ENCODE data around the gene APOB. TPM values are rescaled to one million over a fixed set of nuclear protein-coding genes. Genes with fewer than 3 reads are reported as not detected.

The APOB gene
- total and polyA plus RNA-seq, 2 of the 13 experiments (the other 11 are each of a cell fraction or from before 2014, with no cell fraction given), result 1,569 to 2,515 TPM

- FAIRE-seq, result no peak
- intact Hi-C loops (cut with micrococcal nuclease; ENCODE audit: unreplicated experiment), result no loop called here
- POLR2A ChIA-PET, result no interaction called here
- no peak for TF ChIP-seq ZIK1 (CRISPR knock-in tag; IDR thresholded peaks at IDR 0.05; ENCODE audit: borderline replicate concordance, low read depth)
- no peak for TF ChIP-seq ZNF687 (CRISPR knock-in tag; IDR thresholded peaks at IDR 0.05)
- TF ChIP-seq SATB2 (CRISPR knock-in tag; IDR thresholded peaks at IDR 0.05), result no peak
- no peak for TF ChIP-seq NONO (IDR thresholded peaks at IDR 0.05)
- no peak for TF ChIP-seq NONO (CRISPR knock-in tag; conservative IDR thresholded peaks at IDR 0.05)
- TF ChIP-seq ZSCAN22 (CRISPR knock-in tag; IDR thresholded peaks at IDR 0.05), result no peak
- TF ChIP-seq SOX6 (IDR thresholded peaks at IDR 0.05), result no peak
- no peak for TF ChIP-seq SOX6 (CRISPR knock-in tag; IDR thresholded peaks at IDR 0.05)
- no peak for TF ChIP-seq SNAPC2 (CRISPR knock-in tag; IDR thresholded peaks at IDR 0.05)
- no peak for TF ChIP-seq XRCC5 (optimal IDR thresholded peaks at IDR 0.05; ENCODE audit: low read length)
- no peak for TF ChIP-seq ZNF430 (CRISPR knock-in tag; IDR thresholded peaks at IDR 0.05)
- no peak for TF ChIP-seq HNF4A (CRISPR knock-in tag; IDR thresholded peaks at IDR 0.05)
- TF ChIP-seq ZBTB4 (CRISPR knock-in tag; IDR thresholded peaks at IDR 0.05; ENCODE audit: borderline replicate concordance), result no peak
- TF ChIP-seq ZNF30 (CRISPR knock-in tag; IDR thresholded peaks at IDR 0.05), result no peak
- TF ChIP-seq SSRP1 (CRISPR knock-in tag; IDR thresholded peaks at IDR 0.05), result no peak
- no peak for TF ChIP-seq HOXA7 (CRISPR knock-in tag; IDR thresholded peaks at IDR 0.05)
- TF ChIP-seq PLSCR1 (CRISPR knock-in tag; IDR thresholded peaks at IDR 0.05; ENCODE audit: borderline replicate concordance), result no peak
- TF ChIP-seq ZNF839 (CRISPR knock-in tag; IDR thresholded peaks at IDR 0.05; ENCODE audit: borderline replicate concordance), result no peak
Observed at GRCh38 chr2:20977520-20978180, 66.2 kb downstream of the APOB start.

More at GRCh38 chr2:20977520-20978180, 66.2 kb downstream of the APOB start:
- WGBS (ENCODE audit: low lambda C conversion rate), result 1% methylated on average over 4 of the region's 4 CpGs
- Histone ChIP-seq H3K36me3 (replicated peaks in 1 of 2; ENCODE audit: control insufficient read depth in 1 of 2, insufficient read depth in 2 of 2, low read length in 2 of 2) (no peaks in the 10 kb centered on the region), H3K27me3 (ENCODE audit: control insufficient read depth in 1 of 2, insufficient read depth in 2 of 2, low read length in 2 of 2) (no peaks in the 10 kb centered on the region), H3K4me3 (replicated peaks in 1 of 3; ENCODE audit: insufficient read depth in 1 of 3, low read depth in 2 of 3, low read length in 3 of 3) (no peak overlapping the region), H3K27ac (ENCODE audit: extremely low read length, insufficient read depth, low read length) (no peak overlapping the region), H2AFZ (ENCODE audit: low read length) (no peak overlapping the region), H3K9me3 (ENCODE audit: low read length) (no peaks in the 10 kb centered on the region), H4K20me1 (ENCODE audit: insufficient read depth, low read length) (no peaks in the 10 kb centered on the region), H3K79me2 (ENCODE audit: insufficient read depth, low read length) (no peaks in the 10 kb centered on the region), H3K4me2 (ENCODE audit: low read depth, low read length) (no peak overlapping the region), H3K4me1 (ENCODE audit: insufficient read depth, low read length) (no peaks in the 10 kb centered on the region), H3K9ac (ENCODE audit: insufficient read depth, low read depth, low read length) (no peak overlapping the region)
- in situ Hi-C loops (cut with HindIII; ENCODE audit: extremely low pct_ligation_motif_present, low pct_unique_long_range_greater_than_20kb), result loop anchor here (25.0 kb wide), 1 partner anchor 590 kb away; no protein-coding TSS in a partner anchor
- BruUV-seq (replicated peaks), result no TSS peak
- ATAC-seq (no peak), DNase-seq (ENCODE audit: low spot score) (no peak)
- CTCF ChIA-PET (ENCODE audit: low intra/inter-chr PET ratio, low total read pairs), result no interaction called here

All from HepG2 (cell line).